HCT116 (cell line): Measurements from ENCODE around the gene CLASP1. TPM values are rescaled to one million over a fixed set of nuclear protein-coding genes. Genes with fewer than 3 reads are reported as not detected.

ENCODE experiments used
- ATAC-seq: fragments of 200-7000 bp; cut with Tn5 transposase; 2 replicates; pipeline ENCODE4 v1.9.1; 2020; ENCODE audit warnings: mild to moderate bottlenecking, moderate library complexity
- BruUV-seq: library from RNA; stranded (reverse); fragments of 400-500 nt; replicated peaks from 2 replicates; lab custom pipeline; 2021; lab: Mats Ljungman, UMichigan
- CTCF ChIA-PET: fragments of 300-600 bp; sonication (Branson Sonifier 250); formaldehyde crosslinking; loops from one replicate; lab custom pipeline; 2021; ENCODE audit warnings: antibody characterized with exemption; lab: Charles Lee
- POLR2A ChIA-PET: fragments of 300-600, 350-600 bp; sonication (Branson Sonifier 250); formaldehyde crosslinking; loops from one replicate; lab custom pipeline; 2021; ENCODE audit warnings: antibody characterized with exemption; lab: Charles Lee
- RAD21 ChIA-PET, 2 experiments: fragments of 300-600 bp; sonication (Branson Sonifier 250); formaldehyde crosslinking; loops; one replicate each; lab custom pipeline; 2023; ENCODE audit warnings: low total read pairs in 2 of 2; ENCODE audit not compliant: uncharacterized antibody in 2 of 2, unreplicated experiment in 2 of 2, low non-redundant PET in 1 of 2; lab: Charles Lee
- DNase-seq: peaks from one replicate; pipeline ENCODE4 v3.0.0-alpha.2; 2010; ENCODE audit warnings: low read depth, low spot score
- H2AFZ ChIP-seq: fragments of 200-600 bp; shearing (Covaris generic), sonication (generic); 2 replicates; pipeline ENCODE4 v1.6.1; 2017; ENCODE audit warnings: low read depth, mixed run types, mixed read lengths, antibody characterized with exemption, low read length; ENCODE audit not compliant: poor library complexity, severe bottlenecking
- H3K27ac ChIP-seq: 2 replicates; pipeline ENCODE4 v1.5.1; 2012; ENCODE audit warnings: low read depth, low read length
- H3K27me3 ChIP-seq: fragments of 200-600 bp; sonication (generic); 2 replicates; pipeline ENCODE4 v1.6.1; 2016; ENCODE audit warnings: mixed run types, low read length, mixed read lengths; ENCODE audit not compliant: insufficient read depth
- H3K36me3 ChIP-seq, 2 experiments: fragments of 200-500 bp in 1 of 2; fragments of 200-600 bp in 1 of 2; sonication (Bioruptor generic) in 1 of 2; sonication (generic) in 1 of 2; 2 replicates each; pipeline versions ENCODE4 v1.5.1 to v1.6.1; 2014 to 2016; ENCODE audit warnings: low read length in 2 of 2, inconsistent platforms in 1 of 2, mixed read lengths in 1 of 2, mixed run types in 1 of 2; ENCODE audit not compliant: insufficient read depth in 2 of 2, control insufficient read depth in 1 of 2
- H3K4me1 ChIP-seq, 2 experiments: fragments of 200-600 bp in 1 of 2; sonication (generic) in 1 of 2; 2 replicates each; pipeline versions ENCODE4 v1.5.1 to v1.6.1; 2012 to 2017; ENCODE audit warnings: low read length in 2 of 2, inconsistent platforms in 1 of 2, mild to moderate bottlenecking in 1 of 2, mixed read lengths in 1 of 2, mixed run types in 1 of 2, moderate library complexity in 1 of 2; ENCODE audit not compliant: insufficient read depth in 2 of 2, control insufficient read depth in 1 of 2
- H3K4me2 ChIP-seq: fragments of 200-600 bp; sonication (generic); 2 replicates; pipeline ENCODE4 v1.6.1; 2017; ENCODE audit warnings: mixed run types, low read length, mixed read lengths
- H3K4me3 ChIP-seq, 2 experiments: fragments of 200-600 bp in 1 of 2; sonication (generic) in 1 of 2; replicated peaks in 1 of 2; 2 replicates each; pipeline ENCODE4 v1.5.1; 2011 to 2016; ENCODE audit warnings: low read length in 2 of 2, control low read depth in 1 of 2, low read depth in 1 of 2, mild to moderate bottlenecking in 1 of 2, mixed read lengths in 1 of 2, mixed run types in 1 of 2
- H3K79me2 ChIP-seq: fragments of 200-600 bp; sonication (generic); 2 replicates; pipeline ENCODE4 v1.6.1; 2017; ENCODE audit warnings: mild to moderate bottlenecking, mixed run types, low read length, moderate library complexity, mixed read lengths; ENCODE audit not compliant: insufficient read depth
- H3K9ac ChIP-seq: fragments of 200-600 bp; sonication (generic); 2 replicates; pipeline ENCODE4 v1.6.1; 2016; ENCODE audit warnings: low read length, mixed read lengths
- H3K9me2 ChIP-seq: fragments of 200-600 bp; sonication (generic), shearing (Covaris generic); 2 replicates; pipeline ENCODE4 v1.6.1; 2017; ENCODE audit warnings: mixed run types, mild to moderate bottlenecking, moderate library complexity; ENCODE audit not compliant: insufficient read depth
- H3K9me3 ChIP-seq, 2 experiments: fragments of 200-500 bp in 1 of 2; fragments of 200-600 bp in 1 of 2; sonication (Bioruptor generic) in 1 of 2; sonication (generic) in 1 of 2; 2 replicates each; pipeline ENCODE4 v1.6.1; 2014 to 2017; ENCODE audit warnings: low read length in 2 of 2, mixed read lengths in 2 of 2, inconsistent platforms in 1 of 2, low read depth in 1 of 2, mild to moderate bottlenecking in 1 of 2, mixed run types in 1 of 2, moderate library complexity in 1 of 2; ENCODE audit not compliant: control insufficient read depth in 1 of 2, insufficient read depth in 1 of 2
- H4K20me1 ChIP-seq: fragments of 200-600 bp; sonication (generic), shearing (Covaris generic); 2 replicates; pipeline ENCODE4 v1.6.1; 2017; ENCODE audit warnings: mixed run types, mild to moderate bottlenecking, moderate library complexity; ENCODE audit not compliant: insufficient read depth
- ATF3 ChIP-seq: IDR thresholded peaks from 2 replicates; pipeline ENCODE4 v1.6.1; 2012
- CEBPB ChIP-seq: IDR thresholded peaks from 2 replicates; pipeline ENCODE4 v1.6.1; 2012; ENCODE audit warnings: low read depth
- CTCF ChIP-seq, 3 experiments: fragments of 200-600 bp in 1 of 3; sonication (generic) in 1 of 3; IDR thresholded peaks in 2 of 3; conservative IDR thresholded peaks in 1 of 3; 2 replicates each; pipeline ENCODE4 v1.5.1; 2012 to 2017; ENCODE audit warnings: low read depth in 2 of 3, low read length in 2 of 3, antibody characterized with exemption in 1 of 3, borderline replicate concordance in 1 of 3, control low read depth in 1 of 3, mild to moderate bottlenecking in 1 of 3, mixed read lengths in 1 of 3, mixed run types in 1 of 3, moderate library complexity in 1 of 3; ENCODE audit not compliant: insufficient read depth in 1 of 3
- ELF1 ChIP-seq: IDR thresholded peaks from 2 replicates; pipeline ENCODE4 v1.6.1; 2012; ENCODE audit warnings: low read depth, borderline replicate concordance
- POLR2A ChIP-seq: IDR thresholded peaks from 2 replicates; pipeline ENCODE4 v1.7.0; 2011; ENCODE audit warnings: borderline replicate concordance; ENCODE audit not compliant: insufficient read depth, insufficient read length; ENCODE audit errors: extremely low read depth
- REST ChIP-seq: IDR thresholded peaks from 2 replicates; pipeline ENCODE4 v1.6.1; 2012; ENCODE audit warnings: low read depth
- SP1 ChIP-seq: IDR thresholded peaks from 2 replicates; pipeline ENCODE4 v1.6.1; 2012; ENCODE audit warnings: low read depth
- SRF ChIP-seq: IDR thresholded peaks from 2 replicates; pipeline ENCODE4 v1.6.1; 2012; ENCODE audit warnings: low read depth
- YY1 ChIP-seq: IDR thresholded peaks from 2 replicates; pipeline ENCODE4 v1.6.1; 2011; ENCODE audit warnings: low read length, low read depth, moderate library complexity, mild to moderate bottlenecking; ENCODE audit not compliant: insufficient replicate concordance; ENCODE audit errors: extremely low read depth
- ZFX ChIP-seq: fragments of 450-650 bp; IDR thresholded peaks from 2 replicates; pipeline ENCODE4 v1.6.1; 2017
- intact Hi-C: fragments of 100-400 bp; cut with micrococcal nuclease; formaldehyde crosslinking; loops from 2 replicates; pipeline ENCODE4 v1.10.0; 2022
- total RNA-seq: library from RNA; stranded (reverse); gene quantifications from one replicate; pipeline ENCODE4 v1.2.1, GENCODE V29; 2021; ENCODE audit not compliant: unreplicated experiment
- TF ChIP-seq, protein P1 (sequence below): IDR thresholded peaks from 2 replicates; pipeline ENCODE4 v1.6.1; 2012
- TF ChIP-seq, protein P2 (sequence below): IDR thresholded peaks from 2 replicates; pipeline ENCODE4 v1.6.1; 2011; ENCODE audit warnings: mild to moderate bottlenecking, low read length, moderate library complexity; ENCODE audit not compliant: insufficient replicate concordance; ENCODE audit errors: extremely low read depth

CLASP1 gene
- total RNA-seq, 1 experiment from 2014 or later, result 41.9 TPM

DNA sequence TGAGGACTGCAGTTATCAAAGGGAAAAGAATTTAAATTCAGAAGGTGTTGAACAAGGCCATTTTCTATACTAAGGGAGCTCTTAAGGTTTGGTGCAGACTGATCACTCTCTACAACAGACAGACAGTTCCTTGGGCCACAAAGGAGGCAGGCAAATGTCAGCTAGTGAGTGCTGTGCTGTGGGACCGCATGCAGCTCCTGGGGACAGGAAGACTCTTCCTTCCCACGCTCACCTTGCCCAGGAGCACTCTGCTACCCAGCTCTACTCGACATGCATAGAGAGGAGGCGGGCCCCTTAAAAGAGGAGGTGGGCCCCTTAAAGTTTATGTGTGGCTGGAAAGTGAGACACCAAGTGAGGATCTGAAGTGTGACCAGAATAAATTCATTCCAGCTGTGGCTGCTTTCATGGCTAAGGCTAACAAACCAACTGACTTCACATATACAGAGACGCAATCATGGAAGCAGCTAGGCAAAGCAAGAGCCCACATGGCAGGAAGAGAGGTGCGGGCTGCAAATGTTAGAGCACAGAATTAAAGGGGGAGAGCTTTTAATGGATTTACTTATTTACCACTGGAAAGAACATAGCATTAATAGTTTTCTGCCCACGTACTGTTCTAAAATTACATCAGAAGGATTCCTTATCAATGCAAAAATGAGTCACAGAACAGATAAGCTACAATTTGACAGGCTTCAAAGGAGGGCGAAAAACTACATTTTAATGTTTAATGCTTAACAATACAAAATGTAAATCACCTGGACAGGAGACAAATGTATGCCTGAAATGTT is 220.0 kb downstream of the CLASP1 start:
- Histone ChIP-seq H3K36me3 (0 out of 4 replicates have a peak, but pooled peaks cover 0 to 6% of the 10 kb centered on the region in 2 experiments), H3K9me3 (no peaks in the 10 kb centered on the region), H4K20me1 (no peaks in the 10 kb centered on the region), H3K4me2 (no peak overlapping the region), H3K79me2 (no peaks in the 10 kb centered on the region), H3K9ac (no peak overlapping the region), H2AFZ (no peak overlapping the region), H3K27me3 (no peaks in the 10 kb centered on the region), H3K4me3 (no peak overlapping the region), H3K9me2 (no peaks in the 10 kb centered on the region), H3K27ac (no peak overlapping the region), H3K4me1 (peaks cover 5 to 7% of the 10 kb centered on the region in 2 experiments; a peak in 3 of 4 replicates)
- no TSS peak for BruUV-seq
- ChIA-PET POLR2A (no interaction called here), CTCF (no interaction called here), RAD21 (no interaction called here)
- ATAC-seq (no peak), DNase-seq (no peak)
- TF ChIP-seq ATF3, result no peak
- TF ChIP-seq REST, result no peak
- TF ChIP-seq ELF1, result no peak
- TF ChIP-seq SRF, result no peak
- no peak for TF ChIP-seq SP1
- TF ChIP-seq POLR2A, result no peak
- TF ChIP-seq, protein P1, sequence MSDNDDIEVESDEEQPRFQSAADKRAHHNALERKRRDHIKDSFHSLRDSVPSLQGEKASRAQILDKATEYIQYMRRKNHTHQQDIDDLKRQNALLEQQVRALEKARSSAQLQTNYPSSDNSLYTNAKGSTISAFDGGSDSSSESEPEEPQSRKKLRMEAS, result no peak
- no peak for TF ChIP-seq CTCF (IDR thresholded peaks at IDR 0.05 in 2 of 3, conservative IDR thresholded peaks at IDR 0.05 in 1 of 3; ENCODE audit: borderline replicate concordance in 1 of 3, insufficient read depth in 1 of 3, low read depth in 2 of 3, low read length in 2 of 3)
- TF ChIP-seq ZFX, result no peak
- TF ChIP-seq, protein P2, sequence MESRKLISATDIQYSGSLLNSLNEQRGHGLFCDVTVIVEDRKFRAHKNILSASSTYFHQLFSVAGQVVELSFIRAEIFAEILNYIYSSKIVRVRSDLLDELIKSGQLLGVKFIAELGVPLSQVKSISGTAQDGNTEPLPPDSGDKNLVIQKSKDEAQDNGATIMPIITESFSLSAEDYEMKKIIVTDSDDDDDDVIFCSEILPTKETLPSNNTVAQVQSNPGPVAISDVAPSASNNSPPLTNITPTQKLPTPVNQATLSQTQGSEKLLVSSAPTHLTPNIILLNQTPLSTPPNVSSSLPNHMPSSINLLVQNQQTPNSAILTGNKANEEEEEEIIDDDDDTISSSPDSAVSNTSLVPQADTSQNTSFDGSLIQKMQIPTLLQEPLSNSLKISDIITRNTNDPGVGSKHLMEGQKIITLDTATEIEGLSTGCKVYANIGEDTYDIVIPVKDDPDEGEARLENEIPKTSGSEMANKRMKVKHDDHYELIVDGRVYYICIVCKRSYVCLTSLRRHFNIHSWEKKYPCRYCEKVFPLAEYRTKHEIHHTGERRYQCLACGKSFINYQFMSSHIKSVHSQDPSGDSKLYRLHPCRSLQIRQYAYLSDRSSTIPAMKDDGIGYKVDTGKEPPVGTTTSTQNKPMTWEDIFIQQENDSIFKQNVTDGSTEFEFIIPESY, result no peak
- TF ChIP-seq CEBPB, result no peak
- no peak for TF ChIP-seq YY1
- intact Hi-C loops, result no loop called here
